Pancreas (tissue), 10 donors: ENCODE data around the gene TSPAN15. TPM values are rescaled to one million over a fixed set of nuclear protein-coding genes. Genes with fewer than 3 reads are reported as not detected.
"Not testable (repeated sequence)": the region's sequence is repeated elsewhere in the genome, so short reads cannot be mapped to it uniquely, and the experiment has no call there.

Experiments used
- ATAC-seq, 4 donors: fragments of 200-7000 bp; cut with Tn5 transposase; one replicate each; pipeline versions ENCODE4 v1.8.0 to v1.9.1; 2020; ENCODE audit warnings: mild to moderate bottlenecking in 4 of 4, moderate library complexity in 4 of 4
- DNase-seq, 6 donors: peaks; one replicate each; pipeline ENCODE4 v3.0.0-alpha.2; 2020
- FAIRE-seq: peaks from 2 replicates; lab custom pipeline; 2012; peaks lifted over from hg19 to GRCh38; lab: Jason Lieb, UNC
- H3K27ac ChIP-seq, 4 donors: fragments of 200-600 bp; sonication (generic); 1 replicate in 3 of 4; 2 replicates in 1 of 4; pipeline versions ENCODE4 v1.5.0 to v1.8.0; 2020
- H3K27me3 ChIP-seq, 4 donors: fragments of 200-600 bp; one replicate each; pipeline ENCODE4 v1.8.0; 2021
- H3K36me3 ChIP-seq, 3 donors: fragments of 200-600 bp; sonication (generic) in 1 of 3; one replicate each; pipeline versions ENCODE4 v1.5.0 to v1.8.0; 2020 to 2021
- H3K4me1 ChIP-seq, 3 donors: fragments of 200-600 bp; one replicate each; pipeline ENCODE4 v1.8.0; 2021
- H3K4me3 ChIP-seq, 4 donors: fragments of 200-600 bp; sonication (generic) in 2 of 4; one replicate each; pipeline versions ENCODE4 v1.5.0 to v1.8.0; 2020 to 2021
- H3K9me3 ChIP-seq, 4 donors: fragments of 200-600 bp; one replicate each; pipeline ENCODE4 v1.8.0; 2021
- WGBS, 2 donors: extraction: QIAGEN DNeasy Blood & Tissue Kit; methylation state at CpG; one replicate each; pipeline ENCODE4 v1.1.7; 2013; 5-methylcytosine and 5-hydroxymethylcytosine counted together
- intact Hi-C, 3 donors: fragments of 100-400 bp; cut with DNase I; formaldehyde crosslinking; loops; one replicate each; pipeline versions ENCODE4 v1.11.1 to v1.14.2; 2022
- polyA plus RNA-seq, 2 donors: library from polyadenylated mRNA; stranded (reverse); fragments of 200-250 nt; gene quantifications; one replicate each; pipeline ENCODE4 v1.2.3, GENCODE V29; 2013
- total RNA-seq, 6 donors: library from RNA; stranded (reverse); fragmentation: NEBNext Ultra II Directional in 4 of 6; extraction: Animal tissue kit (Norgen Biotek cat#: 25700) in 4 of 6; gene quantifications; one replicate each; pipeline versions ENCODE4 v1.2.1 to v1.2.4, GENCODE V29; 2021 to 2023
- TF ChIP-seq, protein P1 (sequence below), 4 donors: fragments of 200-600 bp; sonication (generic) in 3 of 4; IDR thresholded peaks; one replicate each; pipeline versions ENCODE4 v1.5.0 to v1.8.0; 2021; ENCODE audit warnings: antibody characterized with exemption in 4 of 4
- donor health status: healthy with polysubstance abuse.
- donor health status: DM: no; HTN: no; CAD: no; lungs with moderate emphysema.
- donor health status: DM: no; HTN: no; CAD: no.
- donor health status: control.
- donor health status: control.
- donor health status: Bipolar disorder and iron deficiency.
- donor health status: DM: yes; HTN: yes; CAD: no.
- donor health status: DM: no; HTN: no; CAD: no.
- donor health status: DM: no; HTN: no; CAD: no.
- donor health status: DM: yes; HTN: yes; CAD: no.

Gene TSPAN15
- total and polyA plus RNA-seq, 8 donors = 10.9 to 49.2 (median 17.6) TPM

- FAIRE-seq (no peak), ATAC-seq (no peak), DNase-seq (no peak)
- Histone ChIP-seq H3K36me3 (no peaks in the 10 kb centered on the region), H3K4me3 (no peak overlapping the region), H3K4me1 (peaks cover 0 to 26% (median 0%) of the 10 kb centered on the region in 3 donors), H3K9me3 (no peaks in the 10 kb centered on the region), H3K27ac (no peak overlapping the region), H3K27me3 (no peaks in the 10 kb centered on the region)
- TF ChIP-seq, protein P1, sequence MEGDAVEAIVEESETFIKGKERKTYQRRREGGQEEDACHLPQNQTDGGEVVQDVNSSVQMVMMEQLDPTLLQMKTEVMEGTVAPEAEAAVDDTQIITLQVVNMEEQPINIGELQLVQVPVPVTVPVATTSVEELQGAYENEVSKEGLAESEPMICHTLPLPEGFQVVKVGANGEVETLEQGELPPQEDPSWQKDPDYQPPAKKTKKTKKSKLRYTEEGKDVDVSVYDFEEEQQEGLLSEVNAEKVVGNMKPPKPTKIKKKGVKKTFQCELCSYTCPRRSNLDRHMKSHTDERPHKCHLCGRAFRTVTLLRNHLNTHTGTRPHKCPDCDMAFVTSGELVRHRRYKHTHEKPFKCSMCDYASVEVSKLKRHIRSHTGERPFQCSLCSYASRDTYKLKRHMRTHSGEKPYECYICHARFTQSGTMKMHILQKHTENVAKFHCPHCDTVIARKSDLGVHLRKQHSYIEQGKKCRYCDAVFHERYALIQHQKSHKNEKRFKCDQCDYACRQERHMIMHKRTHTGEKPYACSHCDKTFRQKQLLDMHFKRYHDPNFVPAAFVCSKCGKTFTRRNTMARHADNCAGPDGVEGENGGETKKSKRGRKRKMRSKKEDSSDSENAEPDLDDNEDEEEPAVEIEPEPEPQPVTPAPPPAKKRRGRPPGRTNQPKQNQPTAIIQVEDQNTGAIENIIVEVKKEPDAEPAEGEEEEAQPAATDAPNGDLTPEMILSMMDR (IDR thresholded peaks at IDR 0.05) = no peak
- 67 to 94% methylated on average over 1 of the region's 1 CpG for WGBS, 2 donors
- intact Hi-C loops = no loop called here
Measured at GRCh38 chr10:69443354-69443753, 7.9 kb upstream of the TSPAN15 start.

DNA sequence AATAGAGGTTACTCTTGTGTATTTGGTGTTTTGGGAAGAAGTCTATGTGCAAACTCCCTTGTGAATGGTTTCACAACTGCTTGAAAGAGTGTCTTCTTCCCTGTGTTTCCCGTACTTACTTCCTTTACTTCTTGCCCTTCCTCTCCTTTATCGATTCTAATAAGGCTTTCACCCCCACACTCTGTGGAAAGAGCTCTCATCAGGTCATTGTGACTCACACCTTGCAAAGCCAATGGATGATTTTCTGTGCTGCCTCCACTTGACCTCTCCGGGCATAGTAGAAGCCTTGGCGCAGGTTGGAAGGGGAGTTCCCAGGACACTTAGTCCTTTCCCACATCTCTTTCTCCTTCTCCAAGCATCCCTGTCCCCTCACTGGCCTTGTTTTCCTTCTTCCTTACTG is 6.2 kb upstream of the TSPAN15 start:
- WGBS, 2 donors = 78 to 86% methylated on average over 4 of the region's 4 CpGs
- Histone ChIP-seq H3K4me1 (peaks cover 8 to 21% (median 9%) of the 10 kb centered on the region in 3 donors), H3K36me3 (no peaks in the 10 kb centered on the region), H3K9me3 (no peaks in the 10 kb centered on the region), H3K27ac (no peak overlapping the region), H3K4me3 (no peak overlapping the region), H3K27me3 (no peaks in the 10 kb centered on the region)
- intact Hi-C loops = no loop called here
- DNase-seq (no peak), ATAC-seq (no peak), FAIRE-seq (no peak)
- TF ChIP-seq, protein P1 (IDR thresholded peaks at IDR 0.05) = no peak

DNA sequence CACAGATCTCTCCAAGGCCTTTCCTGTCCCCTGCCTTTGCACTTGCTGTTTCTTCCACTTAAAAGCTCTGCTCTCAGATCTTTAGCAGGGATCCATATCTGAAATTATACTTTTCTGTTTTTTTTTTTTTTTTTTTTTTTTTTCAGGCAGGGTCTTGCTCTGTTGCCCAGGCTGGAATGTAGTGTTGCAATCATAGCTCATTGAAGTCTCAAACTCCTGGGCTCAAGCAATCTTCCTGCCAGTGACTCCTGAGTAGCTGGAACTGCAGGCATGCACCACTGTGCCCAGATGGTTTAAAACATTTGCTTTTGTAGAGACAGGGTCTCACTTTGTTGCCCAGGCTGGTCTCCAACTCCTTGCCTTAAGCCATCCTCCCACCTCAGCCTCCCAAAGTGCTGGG is 5.0 kb upstream of the TSPAN15 start:
- Histone ChIP-seq H3K27ac (peak overlapping the region in 1 of 4 donors; percentile 22), H3K9me3 (no peaks in the 10 kb centered on the region), H3K4me1 (peaks cover 9 to 28% (median 13%) of the 10 kb centered on the region in 3 donors), H3K36me3 (no peaks in the 10 kb centered on the region), H3K27me3 (no peaks in the 10 kb centered on the region), H3K4me3 (no peak overlapping the region)
- no peak for DNase-seq
- TF ChIP-seq, protein P1 (IDR thresholded peaks at IDR 0.05) = no peak
- FAIRE-seq = no peak
- intact Hi-C loops = no loop called here
- no peak for ATAC-seq

- 39 to 51% methylated on average over 3 of the region's 3 CpGs for WGBS, 2 donors
- no peaks in the 10 kb centered on the region for H3K27me3 ChIP-seq
- H3K4me1 ChIP-seq = peaks cover 9 to 28% (median 13%) of the 10 kb centered on the region in 3 donors
- TF ChIP-seq, protein P1 (IDR thresholded peaks at IDR 0.05) = no peak
- H3K27ac ChIP-seq = peak overlapping the region in 2 of 4 donors; percentile 22 to 37
- H3K36me3 ChIP-seq = no peaks in the 10 kb centered on the region
- intact Hi-C loops = no loop called here
- no peak overlapping the region for H3K4me3 ChIP-seq
- ATAC-seq (peak in 2 of 4 donors; percentile 9 to 13), FAIRE-seq (no peak), DNase-seq (no peak)
- H3K9me3 ChIP-seq = no peaks in the 10 kb centered on the region
Measured at GRCh38 chr10:69446650-69447151, 4.6 kb upstream of the TSPAN15 start.

GRCh38 chr10:69449841-69450240 is 1.4 kb upstream of the TSPAN15 start:
- peak in 3 of 6 donors; percentile 52 to 64 (median 63) for DNase-seq
- peak; percentile 24 to 59 (median 39) for ATAC-seq
- intact Hi-C loops = no loop called here
- Histone ChIP-seq H3K36me3 (no peaks in the 10 kb centered on the region), H3K9me3 (no peaks in the 10 kb centered on the region), H3K4me3 (no peak overlapping the region), H3K27ac (peak overlapping the region; percentile 43 to 77 (median 66)), H3K27me3 (no peaks in the 10 kb centered on the region), H3K4me1 (peaks cover 9 to 37% (median 13%) of the 10 kb centered on the region in 3 donors)
- 0 to 5% methylated on average over 1 of the region's 1 CpG for WGBS, 2 donors
- TF ChIP-seq, protein P1 (IDR thresholded peaks at IDR 0.05) = peak; percentile 35 to 58 (median 46)
- FAIRE-seq = no peak

GRCh38 chr10:69450395-69450794 is 870 bp upstream of the TSPAN15 start:
- H3K4me1 ChIP-seq = peaks cover 9 to 37% (median 13%) of the 10 kb centered on the region in 3 donors
- 88 to 90% methylated on average over 16 of the region's 16 CpGs for WGBS, 2 donors
- intact Hi-C loops, H3K4me3 ChIP-seq, FAIRE-seq, ATAC-seq, H3K9me3 ChIP-seq, H3K27me3 ChIP-seq, DNase-seq, H3K36me3 ChIP-seq: not testable (repeated sequence)
- peak overlapping the region in 3 of 4 donors; percentile 25 to 77 (median 75) for H3K27ac ChIP-seq
